PFSK-1 (cell line): ENCODE data around the gene DCAF11.

Source experiments
- FOXP2 ChIP-seq: optimal IDR thresholded peaks from 2 replicates; pipeline ENCODE3; 2011; ENCODE audit warnings: borderline replicate concordance, control low read depth, inconsistent platforms; ENCODE audit not compliant: insufficient read depth; ENCODE audit errors: extremely low read length, extremely low read depth
- POLR2AphosphoS5 ChIP-seq: IDR thresholded peaks from 2 replicates; pipeline ENCODE4 v1.6.1; 2012; ENCODE audit warnings: low read depth, mild to moderate bottlenecking, control low read depth, low read length, moderate library complexity
- REST ChIP-seq, 2 experiments: IDR thresholded peaks; 2 replicates each; pipeline versions ENCODE4 v1.6.1 to v1.8.0; 2011 to 2012; ENCODE audit warnings: low read depth in 2 of 2, low read length in 2 of 2, control low read depth in 1 of 2, inconsistent platforms in 1 of 2, mild to moderate bottlenecking in 1 of 2, moderate library complexity in 1 of 2; ENCODE audit not compliant: insufficient read depth in 1 of 2
- SIN3A ChIP-seq: IDR thresholded peaks from 2 replicates; pipeline ENCODE4 v1.6.1; 2012; ENCODE audit warnings: mild to moderate bottlenecking, low read length, moderate library complexity, borderline replicate concordance; ENCODE audit not compliant: insufficient read depth
- TAF1 ChIP-seq: IDR thresholded peaks from 2 replicates; pipeline ENCODE4 v1.6.1; 2012; ENCODE audit warnings: low read length, control low read depth, borderline replicate concordance; ENCODE audit not compliant: insufficient read depth

GRCh38 chr14:24113379-24113800 is 1.2 kb upstream of the DCAF11 start:
- no peak for TF ChIP-seq POLR2AphosphoS5
- no peak for TF ChIP-seq REST (IDR thresholded peaks at IDR 0.05; ENCODE audit: insufficient read depth in 1 of 2, low read depth in 2 of 2, low read length in 2 of 2)
- TF ChIP-seq TAF1, result no peak
- no peak for TF ChIP-seq FOXP2
- no peak for TF ChIP-seq SIN3A
